Measurements from ENCODE around the gene TEX53. TPM values are rescaled to one million over a fixed set of nuclear protein-coding genes. Genes with fewer than 3 reads are reported as not detected.

TEX53 gene
- total and polyA plus RNA-seq, 8 donors, result not detected

GRCh38 chr9:114621975-114622609, 35.5 kb downstream of the TEX53 start:
- H3K9me3 ChIP-seq, result no peaks in the 10 kb centered on the region
- no peaks in the 10 kb centered on the region for H3K27me3 ChIP-seq
- DNase-seq (peak in 1 of 4 donors; percentile 37), ATAC-seq (peak; percentile 77)
- H3K36me3 ChIP-seq, result peaks cover 0 to 6% of the 10 kb centered on the region in 2 donors
- no peak overlapping the region for H3K27ac ChIP-seq
- peaks cover 2 to 32% of the 10 kb centered on the region in 2 donors for H3K4me1 ChIP-seq
- intact Hi-C loops (cut with DNase I), result no loop called here
- no peak for TF ChIP-seq CTCF (IDR thresholded peaks at IDR 0.05)
- H3K4me3 ChIP-seq, result no peak overlapping the region

GRCh38 chr9:114621561-114621960, 36.0 kb downstream of the TEX53 start:
- H3K4me1 ChIP-seq, result peaks cover 6 to 38% of the 10 kb centered on the region in 2 donors
- H3K4me3 ChIP-seq, result no peak overlapping the region
- H3K27me3 ChIP-seq, result no peaks in the 10 kb centered on the region
- H3K36me3 ChIP-seq, result peaks cover 0 to 1% of the 10 kb centered on the region in 2 donors
- intact Hi-C loops (cut with DNase I), result no loop called here
- no peaks in the 10 kb centered on the region for H3K9me3 ChIP-seq
- ATAC-seq (no peak), DNase-seq (no peak)
- no peak for TF ChIP-seq CTCF (IDR thresholded peaks at IDR 0.05)
- no peak overlapping the region for H3K27ac ChIP-seq

GRCh38 chr9:114619191-114619761, 38.3 kb downstream of the TEX53 start:
- DNase-seq, result peak in 3 of 4 donors; percentile 42 to 82 (median 76)
- H3K4me3 ChIP-seq, result peak overlapping the region in 1 of 2 donors; percentile 31
- ATAC-seq, result peak; percentile 59

GRCh38 chr9:114616684-114617520, 40.7 kb downstream of the TEX53 start:
- Histone ChIP-seq H3K36me3 (no peaks in the 10 kb centered on the region), H3K27ac (peak overlapping the region; percentile 46 to 87), H3K27me3 (no peaks in the 10 kb centered on the region), H3K4me1 (peaks cover 10 to 61% of the 10 kb centered on the region in 2 donors), H3K4me3 (no peak overlapping the region), H3K9me3 (no peaks in the 10 kb centered on the region)
- DNase-seq, result peak in 2 of 4 donors; percentile 86 to 92
- intact Hi-C loops (cut with DNase I), result no loop called here
- no peak for TF ChIP-seq CTCF (IDR thresholded peaks at IDR 0.05)
- peak; percentile 21 for ATAC-seq

More at GRCh38 chr9:114619191-114619761, 38.3 kb downstream of the TEX53 start:
- intact Hi-C loops (cut with DNase I), result no loop called here
- no peaks in the 10 kb centered on the region for H3K27me3 ChIP-seq
- no peaks in the 10 kb centered on the region for H3K9me3 ChIP-seq
- peak overlapping the region; percentile 69 to 78 for H3K27ac ChIP-seq
- TF ChIP-seq CTCF (IDR thresholded peaks at IDR 0.05), result no peak
- H3K4me1 ChIP-seq, result peaks cover 6 to 52% of the 10 kb centered on the region in 2 donors
- no peaks in the 10 kb centered on the region for H3K36me3 ChIP-seq

- Histone ChIP-seq H3K4me1 (peaks cover 10 to 63% of the 10 kb centered on the region in 2 donors), H3K36me3 (no peaks in the 10 kb centered on the region), H3K4me3 (no peak overlapping the region), H3K9me3 (no peaks in the 10 kb centered on the region), H3K27ac (no peak overlapping the region), H3K27me3 (peaks cover 0 to 6% of the 10 kb centered on the region in 2 donors)
- DNase-seq (no peak), ATAC-seq (no peak)
- no peak for TF ChIP-seq CTCF (IDR thresholded peaks at IDR 0.05)
- intact Hi-C loops (cut with DNase I), result no loop called here
Measured at GRCh38 chr9:114614373-114614772, 43.2 kb downstream of the TEX53 start.

All from left lung (tissue), 10 donors.